ENCODE results near the gene EML1. TPM values are rescaled to one million over a fixed set of nuclear protein-coding genes. Genes with fewer than 3 reads are reported as not detected.

EML1 gene
- polyA plus RNA-seq, 1 donor from 2014 or later = 21.7 TPM

DNA sequence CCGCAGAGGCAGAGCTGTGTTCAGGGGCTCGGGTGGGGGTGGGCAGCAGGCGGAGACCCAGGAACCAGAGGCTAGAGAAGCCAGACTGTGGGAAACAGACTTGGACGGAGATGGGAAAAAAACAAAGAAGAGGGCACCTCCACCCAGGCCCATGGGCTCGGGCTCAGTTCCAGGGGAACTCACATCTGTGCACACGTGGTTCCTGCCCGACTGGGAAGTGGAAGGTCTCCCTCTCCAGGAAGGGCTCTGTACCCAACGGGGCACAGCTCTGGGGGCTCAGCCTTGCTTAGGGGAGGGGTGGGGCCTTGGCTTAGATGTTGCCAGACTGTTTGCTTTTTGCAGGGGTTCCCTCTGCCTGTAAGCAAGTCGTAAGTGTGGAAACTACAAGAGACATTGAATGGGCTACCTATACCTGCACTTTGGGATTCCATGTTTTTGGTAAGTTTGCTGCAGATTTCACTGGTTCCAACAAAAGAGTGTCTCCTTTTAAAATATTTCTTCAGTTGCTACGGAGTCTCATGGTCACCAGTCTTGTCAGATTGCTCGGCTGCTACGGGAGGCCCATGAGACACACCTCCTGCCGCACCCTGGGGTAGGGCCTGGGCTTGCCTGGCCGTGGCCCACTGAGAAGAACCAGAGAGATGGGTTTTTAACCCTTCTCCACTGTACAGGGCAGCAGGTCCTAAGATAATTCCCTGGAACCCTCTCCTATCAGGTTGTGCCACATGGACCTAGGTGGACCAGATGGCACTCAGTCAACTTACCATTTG lies 144.4 kb downstream of the EML1 start:
- H3K4me2 ChIP-seq (ENCODE audit: low read length) = no peak overlapping the region
- H3F3A ChIP-seq (ENCODE audit: insufficient read depth, low read length, poor library complexity, severe bottlenecking) = no peaks in the 10 kb centered on the region
- no peaks in the 10 kb centered on the region for H3K36me3 ChIP-seq (ENCODE audit: insufficient read depth, low read length)
- no peak overlapping the region for H2AFZ ChIP-seq (ENCODE audit: low read depth, low read length)
- H3K9me2 ChIP-seq (ENCODE audit: insufficient read depth, low read length) = no peaks in the 10 kb centered on the region
- TF ChIP-seq EZH2 (IDR thresholded peaks at IDR 0.05; ENCODE audit: borderline replicate concordance, insufficient read depth, low read length, poor library complexity, severe bottlenecking) = no peak
- TF ChIP-seq, protein P1, sequence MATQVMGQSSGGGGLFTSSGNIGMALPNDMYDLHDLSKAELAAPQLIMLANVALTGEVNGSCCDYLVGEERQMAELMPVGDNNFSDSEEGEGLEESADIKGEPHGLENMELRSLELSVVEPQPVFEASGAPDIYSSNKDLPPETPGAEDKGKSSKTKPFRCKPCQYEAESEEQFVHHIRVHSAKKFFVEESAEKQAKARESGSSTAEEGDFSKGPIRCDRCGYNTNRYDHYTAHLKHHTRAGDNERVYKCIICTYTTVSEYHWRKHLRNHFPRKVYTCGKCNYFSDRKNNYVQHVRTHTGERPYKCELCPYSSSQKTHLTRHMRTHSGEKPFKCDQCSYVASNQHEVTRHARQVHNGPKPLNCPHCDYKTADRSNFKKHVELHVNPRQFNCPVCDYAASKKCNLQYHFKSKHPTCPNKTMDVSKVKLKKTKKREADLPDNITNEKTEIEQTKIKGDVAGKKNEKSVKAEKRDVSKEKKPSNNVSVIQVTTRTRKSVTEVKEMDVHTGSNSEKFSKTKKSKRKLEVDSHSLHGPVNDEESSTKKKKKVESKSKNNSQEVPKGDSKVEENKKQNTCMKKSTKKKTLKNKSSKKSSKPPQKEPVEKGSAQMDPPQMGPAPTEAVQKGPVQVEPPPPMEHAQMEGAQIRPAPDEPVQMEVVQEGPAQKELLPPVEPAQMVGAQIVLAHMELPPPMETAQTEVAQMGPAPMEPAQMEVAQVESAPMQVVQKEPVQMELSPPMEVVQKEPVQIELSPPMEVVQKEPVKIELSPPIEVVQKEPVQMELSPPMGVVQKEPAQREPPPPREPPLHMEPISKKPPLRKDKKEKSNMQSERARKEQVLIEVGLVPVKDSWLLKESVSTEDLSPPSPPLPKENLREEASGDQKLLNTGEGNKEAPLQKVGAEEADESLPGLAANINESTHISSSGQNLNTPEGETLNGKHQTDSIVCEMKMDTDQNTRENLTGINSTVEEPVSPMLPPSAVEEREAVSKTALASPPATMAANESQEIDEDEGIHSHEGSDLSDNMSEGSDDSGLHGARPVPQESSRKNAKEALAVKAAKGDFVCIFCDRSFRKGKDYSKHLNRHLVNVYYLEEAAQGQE (IDR thresholded peaks at IDR 0.05; ENCODE audit: borderline replicate concordance) = no peak
- TF ChIP-seq TAF1 (IDR thresholded peaks at IDR 0.05; ENCODE audit: low read depth) = no peak
- TF ChIP-seq EP300 (conservative IDR thresholded peaks at IDR 0.05; ENCODE audit: poor library complexity, severe bottlenecking) = no peak
- TF ChIP-seq POLR2AphosphoS5 (IDR thresholded peaks at IDR 0.05) = no peak
- TF ChIP-seq, protein P2, sequence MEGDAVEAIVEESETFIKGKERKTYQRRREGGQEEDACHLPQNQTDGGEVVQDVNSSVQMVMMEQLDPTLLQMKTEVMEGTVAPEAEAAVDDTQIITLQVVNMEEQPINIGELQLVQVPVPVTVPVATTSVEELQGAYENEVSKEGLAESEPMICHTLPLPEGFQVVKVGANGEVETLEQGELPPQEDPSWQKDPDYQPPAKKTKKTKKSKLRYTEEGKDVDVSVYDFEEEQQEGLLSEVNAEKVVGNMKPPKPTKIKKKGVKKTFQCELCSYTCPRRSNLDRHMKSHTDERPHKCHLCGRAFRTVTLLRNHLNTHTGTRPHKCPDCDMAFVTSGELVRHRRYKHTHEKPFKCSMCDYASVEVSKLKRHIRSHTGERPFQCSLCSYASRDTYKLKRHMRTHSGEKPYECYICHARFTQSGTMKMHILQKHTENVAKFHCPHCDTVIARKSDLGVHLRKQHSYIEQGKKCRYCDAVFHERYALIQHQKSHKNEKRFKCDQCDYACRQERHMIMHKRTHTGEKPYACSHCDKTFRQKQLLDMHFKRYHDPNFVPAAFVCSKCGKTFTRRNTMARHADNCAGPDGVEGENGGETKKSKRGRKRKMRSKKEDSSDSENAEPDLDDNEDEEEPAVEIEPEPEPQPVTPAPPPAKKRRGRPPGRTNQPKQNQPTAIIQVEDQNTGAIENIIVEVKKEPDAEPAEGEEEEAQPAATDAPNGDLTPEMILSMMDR (IDR thresholded peaks at IDR 0.05; ENCODE audit: poor library complexity, severe bottlenecking) = no peak
- no peak for TF ChIP-seq MXI1 (conservative IDR thresholded peaks at IDR 0.05; ENCODE audit: poor library complexity, severe bottlenecking)
- TF ChIP-seq RAD21 (conservative IDR thresholded peaks at IDR 0.05) = no peak
- TF ChIP-seq SMC3 (conservative IDR thresholded peaks at IDR 0.05; ENCODE audit: poor library complexity) = no peak
- no peak overlapping the region for H3K4me3 ChIP-seq (ENCODE audit: low read length)
- no peak overlapping the region for H3K27ac ChIP-seq (ENCODE audit: low read length)
- no peaks in the 10 kb centered on the region for H3K27me3 ChIP-seq (ENCODE audit: insufficient read depth, low read depth, low read length)
- no peaks in the 10 kb centered on the region for H3K9me3 ChIP-seq (ENCODE audit: low read length)
- no peaks in the 10 kb centered on the region for H3K79me2 ChIP-seq (replicated peaks; ENCODE audit: insufficient read depth, low read length)
- no peaks in the 10 kb centered on the region for H4K20me1 ChIP-seq (ENCODE audit: insufficient read depth)
- no peak overlapping the region for H3K9ac ChIP-seq (ENCODE audit: low read length)

DNA sequence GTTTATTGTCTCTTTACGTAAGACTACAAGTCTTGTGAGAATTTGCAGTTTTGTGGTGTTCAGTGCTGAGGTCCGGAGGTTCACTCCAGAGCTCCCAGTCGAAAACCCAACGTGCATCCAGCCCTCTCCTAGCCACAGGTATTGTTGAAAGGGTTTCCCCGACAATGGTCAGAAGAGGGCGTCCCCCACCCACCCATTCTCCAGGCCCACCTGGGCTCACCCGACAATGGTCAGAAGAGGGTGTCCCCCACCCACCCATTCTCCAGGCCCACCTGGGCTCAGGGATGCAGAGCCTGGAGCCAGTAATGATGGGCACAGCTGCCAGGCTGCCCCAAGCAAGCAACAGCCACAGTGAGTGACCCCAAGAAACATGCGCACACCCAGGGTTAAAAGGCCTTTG lies 145.2 kb downstream of the EML1 start:
- Histone ChIP-seq H2AFZ (ENCODE audit: low read depth, low read length) (no peak overlapping the region), H3F3A (ENCODE audit: insufficient read depth, low read length, poor library complexity, severe bottlenecking) (no peaks in the 10 kb centered on the region), H3K4me2 (ENCODE audit: low read length) (no peak overlapping the region), H3K79me2 (replicated peaks; ENCODE audit: insufficient read depth, low read length) (no peaks in the 10 kb centered on the region), H3K27me3 (ENCODE audit: insufficient read depth, low read depth, low read length) (no peaks in the 10 kb centered on the region), H3K27ac (ENCODE audit: low read length) (no peak overlapping the region), H4K20me1 (ENCODE audit: insufficient read depth) (no peaks in the 10 kb centered on the region), H3K36me3 (ENCODE audit: insufficient read depth, low read length) (no peaks in the 10 kb centered on the region), H3K4me3 (ENCODE audit: low read length) (no peak overlapping the region), H3K9me2 (ENCODE audit: insufficient read depth, low read length) (no peaks in the 10 kb centered on the region), H3K9ac (ENCODE audit: low read length) (no peak overlapping the region), H3K9me3 (ENCODE audit: low read length) (no peaks in the 10 kb centered on the region)
- TF ChIP-seq EP300 (conservative IDR thresholded peaks at IDR 0.05; ENCODE audit: poor library complexity, severe bottlenecking) (no peak), POLR2AphosphoS5 (IDR thresholded peaks at IDR 0.05) (no peak), TAF1 (IDR thresholded peaks at IDR 0.05; ENCODE audit: low read depth) (no peak), RAD21 (conservative IDR thresholded peaks at IDR 0.05) (no peak), EZH2 (IDR thresholded peaks at IDR 0.05; ENCODE audit: borderline replicate concordance, insufficient read depth, low read length, poor library complexity, severe bottlenecking) (no peak)
- TF ChIP-seq, protein P2 (IDR thresholded peaks at IDR 0.05; ENCODE audit: poor library complexity, severe bottlenecking) = no peak
- TF ChIP-seq, protein P1 (IDR thresholded peaks at IDR 0.05; ENCODE audit: borderline replicate concordance) = no peak

All from neural cell (in vitro differentiated cells).